K562 (cell line): ENCODE results near the gene TBCEL. TPM values are rescaled to one million over a fixed set of nuclear protein-coding genes. Genes with fewer than 3 reads are reported as not detected.

Experiments used
- ATAC-seq: fragments of 200-7000 bp; cut with Tn5 transposase; 3 replicates; pipeline ENCODE4 v1.9.1; 2020; ENCODE audit warnings: moderate library complexity
- BruUV-seq: library from RNA; stranded (reverse); fragments of 400-500 nt; replicated peaks from 2 replicates; lab custom pipeline; 2021; lab: Mats Ljungman, UMichigan
- CTCF ChIA-PET: fragments of 300-600 bp; formaldehyde crosslinking; extraction: SDS; loops from one replicate; lab custom pipeline; 2021; ENCODE audit warnings: low intra/inter-chr PET ratio; lab: Yijun Ruan, JAX
- POLR2A ChIA-PET: fragments of 300-600, 350-650 bp; sonication (Branson Sonifier 250); formaldehyde crosslinking; extraction: SDS; loops from one replicate; lab custom pipeline; 2021; ENCODE audit warnings: antibody characterized with exemption, inconsistent platforms; lab: Yijun Ruan, JAX
- DNase-seq, 4 experiments: peaks; one replicate each; pipeline versions ENCODE4 v3.0.0 to v3.0.0-alpha.2; 2011 to 2018; ENCODE audit warnings: low spot score in 3 of 4, mixed read lengths in 3 of 4; ENCODE audit errors: extremely low read depth in 1 of 4
- FAIRE-seq: peaks from 2 replicates; lab custom pipeline; 2011; peaks lifted over from hg19 to GRCh38; lab: Jason Lieb, UNC
- H2AFZ ChIP-seq: 2 replicates; pipeline ENCODE4 v1.6.0; 2011; ENCODE audit warnings: low read depth, low read length, control low read depth, inconsistent platforms
- H3K27ac ChIP-seq: fragments of 200-600 bp; 3 replicates; pipeline ENCODE4 v1.8.0; 2011; ENCODE audit warnings: low read depth, mild to moderate bottlenecking, control low read depth, inconsistent platforms, low read length, moderate library complexity, mixed read lengths; ENCODE audit errors: extremely low read depth
- H3K27me3 ChIP-seq, 2 experiments: fragments of 300-600 bp in 1 of 2; 2 replicates in 1 of 2; 3 replicates in 1 of 2; pipeline versions ENCODE4 v1.6.0 to v1.8.0; 2011; ENCODE audit warnings: inconsistent platforms in 2 of 2, low read length in 2 of 2, mild to moderate bottlenecking in 1 of 2, mixed read lengths in 1 of 2, moderate library complexity in 1 of 2; ENCODE audit not compliant: control insufficient read depth in 2 of 2, insufficient read depth in 2 of 2
- H3K36me3 ChIP-seq: fragments of 300-600 bp; 3 replicates; pipeline ENCODE4 v1.8.0; 2011; ENCODE audit warnings: mild to moderate bottlenecking, low read length, inconsistent platforms; ENCODE audit not compliant: control insufficient read depth, insufficient read depth
- H3K4me1 ChIP-seq, 2 experiments: fragments of 200-600 bp in 1 of 2; replicated peaks in 1 of 2; 2 replicates in 1 of 2; 3 replicates in 1 of 2; pipeline versions ENCODE4 v1.5.1 to v1.8.0; 2011; ENCODE audit warnings: inconsistent platforms in 2 of 2, low read length in 2 of 2, mild to moderate bottlenecking in 1 of 2, mixed read lengths in 1 of 2, moderate library complexity in 1 of 2; ENCODE audit not compliant: control insufficient read depth in 2 of 2, insufficient read depth in 2 of 2
- H3K4me2 ChIP-seq: 2 replicates; pipeline ENCODE4 v1.6.1; 2011; ENCODE audit warnings: low read length, control low read depth, inconsistent platforms, mixed read lengths; ENCODE audit not compliant: insufficient read depth
- H3K4me3 ChIP-seq: fragments of 200-600 bp; sonication (generic), shearing (Covaris generic); 2 replicates; pipeline ENCODE4 v1.5.1; 2016; ENCODE audit warnings: control low read depth, inconsistent platforms
- H3K79me2 ChIP-seq: fragments of 200-600 bp; 3 replicates; pipeline ENCODE4 v1.8.0; 2011; ENCODE audit warnings: low read length, inconsistent platforms; ENCODE audit not compliant: control insufficient read depth, insufficient read depth
- H3K9ac ChIP-seq, 2 experiments: 2 replicates each; pipeline versions ENCODE4 v1.6.0 to v1.6.1; 2011; ENCODE audit warnings: low read depth in 2 of 2, low read length in 2 of 2, control low read depth in 1 of 2, inconsistent platforms in 1 of 2, mild to moderate bottlenecking in 1 of 2, mixed read lengths in 1 of 2; ENCODE audit not compliant: insufficient read depth in 1 of 2
- H3K9me1 ChIP-seq: one replicate; pipeline ENCODE4 v1.6.0; 2011; ENCODE audit warnings: inconsistent platforms, mild to moderate bottlenecking, low read length, moderate library complexity; ENCODE audit not compliant: control insufficient read depth, insufficient read depth
- H3K9me3 ChIP-seq: replicated peaks from 2 replicates; pipeline ENCODE4 v1.5.1; 2011; ENCODE audit warnings: low read depth, low read length, inconsistent platforms; ENCODE audit not compliant: control insufficient read depth, insufficient read depth
- H4K20me1 ChIP-seq: replicated peaks from 2 replicates; pipeline ENCODE4 v1.6.1; 2011; ENCODE audit warnings: low read length, inconsistent platforms, mixed read lengths; ENCODE audit not compliant: control insufficient read depth, insufficient read depth
- CBX3 ChIP-seq, 2 experiments: IDR thresholded peaks; 1 replicate in 1 of 2; 2 replicates in 1 of 2; pipeline ENCODE4 v1.6.1; 2012; ENCODE audit warnings: inconsistent platforms in 2 of 2, low read length in 2 of 2, borderline replicate concordance in 1 of 2, control low read depth in 1 of 2
- GATA2 ChIP-seq: sonication (generic); formaldehyde crosslinking; IDR thresholded peaks from 2 replicates; pipeline ENCODE4 v1.4.0; 2020; ENCODE audit warnings: mild to moderate bottlenecking, missing genetic modification reagents
- HNRNPL ChIP-seq: fragments of 200-400 bp; formaldehyde crosslinking; IDR thresholded peaks from 2 replicates; pipeline ENCODE4 v1.6.1; 2017; ENCODE audit warnings: low read depth, mild to moderate bottlenecking, low read length
- PCBP2 ChIP-seq: fragments of 200-400 bp; formaldehyde crosslinking; IDR thresholded peaks from 2 replicates; pipeline ENCODE4 v1.6.1; 2018; ENCODE audit warnings: low read length, low read depth, mild to moderate bottlenecking, moderate library complexity; ENCODE audit not compliant: poor library complexity, severe bottlenecking
- PML ChIP-seq: IDR thresholded peaks from 2 replicates; pipeline ENCODE4 v1.6.1; 2012; ENCODE audit warnings: low read length, inconsistent platforms
- SMAD1 ChIP-seq: fragments of 150-350 bp; IDR thresholded peaks from 2 replicates; pipeline ENCODE4 v1.6.1; 2014; ENCODE audit warnings: low read length, low read depth; ENCODE audit not compliant: partially characterized antibody
- SMARCB1 ChIP-seq: IDR thresholded peaks from 2 replicates; pipeline ENCODE4 v1.6.1; 2011; ENCODE audit warnings: improper control_type of control experiment, low read depth; ENCODE audit not compliant: insufficient read length
- TCFL5 ChIP-seq: fragments of 250-450 bp; sonication (Bioruptor Pico); conservative IDR thresholded peaks from 2 replicates; pipeline ENCODE4 v1.6.1; 2021; ENCODE audit warnings: mild to moderate bottlenecking, moderate library complexity, matching md5 sums
- WGBS: fragments of 100-300 bp; shearing (Covaris generic); methylation state at CpG from one replicate; pipeline ENCODE4 v1.1.6; 2016; ENCODE audit warnings: low coverage, mixed read lengths; ENCODE audit not compliant: insufficient coverage; ENCODE audit errors: missing lambda C conversion rate; 5-methylcytosine and 5-hydroxymethylcytosine counted together
- in situ Hi-C: fragments of 300-500 bp; cut with MboI; formaldehyde crosslinking; loops from 4 replicates; pipeline ENCODE4 v1.15.0; 2018; ENCODE audit warnings: inconsistent platforms, mixed read lengths
- intact Hi-C: fragments of 100-400 bp; cut with micrococcal nuclease; formaldehyde crosslinking; loops from 2 replicates; pipeline ENCODE4 v1.14.2; 2022
- polyA plus RNA-seq, 8 experiments: library from polyadenylated mRNA; depleted of rRNA in 4 of 8; stranded (reverse) in 5 of 8; unstranded in 3 of 8; fragments of >200 nt; fragmentation: Nextera tagmentation in 2 of 8; fragmentation: Illumina TruSeq in 1 of 8; extraction: Ambion mirVana in 2 of 8; extraction: Trizol in 1 of 8; gene quantifications; 2 replicates each; pipeline versions ENCODE4 v1.2.1 to v1.2.3, GENCODE V29; 2011 to 2014; ENCODE audit warnings: inconsistent platforms in 1 of 8, missing spikeins in 1 of 8
- total RNA-seq, 7 experiments: library from RNA; depleted of rRNA in 6 of 7; stranded (reverse); fragments of >200 nt in 6 of 7; fragmentation: Illumina TruSeq in 2 of 7; extraction: Trizol in 2 of 7; gene quantifications; 2 replicates each; pipeline versions ENCODE4 v1.2.1 to v1.2.3, GENCODE V29; 2011 to 2021; ENCODE audit warnings: low replicate concordance in 1 of 7
- TF ChIP-seq, protein P1 (sequence below), 3 experiments: fragments of 200-800 bp in 1 of 3; sonication (Bioruptor generic) in 1 of 3; sonication (generic) in 1 of 3; formaldehyde crosslinking in 1 of 3; IDR thresholded peaks; 2 replicates each; pipeline versions ENCODE4 v1.6.1 to v1.8.0; 2016 to 2022; ENCODE audit warnings: mild to moderate bottlenecking in 2 of 3, missing compliant biosample characterization in 2 of 3, missing genetic modification characterization in 2 of 3, missing genetic modification reagents in 1 of 3
- TF ChIP-seq, protein P2 (sequence below): fragments of 250-450 bp; sonication (Bioruptor Pico); IDR thresholded peaks from 2 replicates; pipeline ENCODE4 v1.4.0; 2020; ENCODE audit warnings: mild to moderate bottlenecking, moderate library complexity, borderline replicate concordance
- TF ChIP-seq, protein P3 (sequence below): fragments of 250-450 bp; sonication (Bioruptor Pico); IDR thresholded peaks from 2 replicates; pipeline ENCODE4 v1.5.0; 2021
- TF ChIP-seq, protein P4 (sequence below): fragments of 450-650 bp; formaldehyde crosslinking; IDR thresholded peaks from 2 replicates; pipeline ENCODE4 v1.4.0; 2020; ENCODE audit warnings: mild to moderate bottlenecking, moderate library complexity

TBCEL gene
- total and polyA plus RNA-seq, 9 of the 15 experiments (the other 6 are each of a cell fraction or from before 2014, with no cell fraction given) = 0.39 to 2.3 (median 1.4) TPM

- TF ChIP-seq, protein P1, sequence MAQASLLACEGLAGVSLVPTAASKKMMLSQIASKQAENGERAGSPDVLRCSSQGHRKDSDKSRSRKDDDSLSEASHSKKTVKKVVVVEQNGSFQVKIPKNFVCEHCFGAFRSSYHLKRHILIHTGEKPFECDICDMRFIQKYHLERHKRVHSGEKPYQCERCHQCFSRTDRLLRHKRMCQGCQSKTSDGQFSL (CRISPR knock-in tag; IDR thresholded peaks at IDR 0.05) = no peak
- TF ChIP-seq, protein P1 (tag; IDR thresholded peaks at IDR 0.05) = no peak
- no peak for TF ChIP-seq GATA2
Observed at GRCh38 chr11:120991830-120992686, 31.8 kb upstream of the TBCEL start (continued).

- WGBS = 0% methylated on average over 1 of the region's 1 CpG
- no peak for TF ChIP-seq TCFL5 (CRISPR knock-in tag)
- TF ChIP-seq, protein P2, sequence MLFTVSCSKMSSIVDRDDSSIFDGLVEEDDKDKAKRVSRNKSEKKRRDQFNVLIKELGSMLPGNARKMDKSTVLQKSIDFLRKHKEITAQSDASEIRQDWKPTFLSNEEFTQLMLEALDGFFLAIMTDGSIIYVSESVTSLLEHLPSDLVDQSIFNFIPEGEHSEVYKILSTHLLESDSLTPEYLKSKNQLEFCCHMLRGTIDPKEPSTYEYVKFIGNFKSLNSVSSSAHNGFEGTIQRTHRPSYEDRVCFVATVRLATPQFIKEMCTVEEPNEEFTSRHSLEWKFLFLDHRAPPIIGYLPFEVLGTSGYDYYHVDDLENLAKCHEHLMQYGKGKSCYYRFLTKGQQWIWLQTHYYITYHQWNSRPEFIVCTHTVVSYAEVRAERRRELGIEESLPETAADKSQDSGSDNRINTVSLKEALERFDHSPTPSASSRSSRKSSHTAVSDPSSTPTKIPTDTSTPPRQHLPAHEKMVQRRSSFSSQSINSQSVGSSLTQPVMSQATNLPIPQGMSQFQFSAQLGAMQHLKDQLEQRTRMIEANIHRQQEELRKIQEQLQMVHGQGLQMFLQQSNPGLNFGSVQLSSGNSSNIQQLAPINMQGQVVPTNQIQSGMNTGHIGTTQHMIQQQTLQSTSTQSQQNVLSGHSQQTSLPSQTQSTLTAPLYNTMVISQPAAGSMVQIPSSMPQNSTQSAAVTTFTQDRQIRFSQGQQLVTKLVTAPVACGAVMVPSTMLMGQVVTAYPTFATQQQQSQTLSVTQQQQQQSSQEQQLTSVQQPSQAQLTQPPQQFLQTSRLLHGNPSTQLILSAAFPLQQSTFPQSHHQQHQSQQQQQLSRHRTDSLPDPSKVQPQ (CRISPR knock-in tag) = no peak
- no peak for TF ChIP-seq HNRNPL
- TF ChIP-seq PCBP2 = no peak
- no peak for TF ChIP-seq PML
- TF ChIP-seq, protein P3, sequence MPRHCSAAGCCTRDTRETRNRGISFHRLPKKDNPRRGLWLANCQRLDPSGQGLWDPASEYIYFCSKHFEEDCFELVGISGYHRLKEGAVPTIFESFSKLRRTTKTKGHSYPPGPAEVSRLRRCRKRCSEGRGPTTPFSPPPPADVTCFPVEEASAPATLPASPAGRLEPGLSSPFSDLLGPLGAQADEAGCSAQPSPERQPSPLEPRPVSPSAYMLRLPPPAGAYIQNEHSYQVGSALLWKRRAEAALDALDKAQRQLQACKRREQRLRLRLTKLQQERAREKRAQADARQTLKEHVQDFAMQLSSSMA (CRISPR knock-in tag) = no peak
- TF ChIP-seq SMARCB1 = no peak
- TF ChIP-seq, protein P4, sequence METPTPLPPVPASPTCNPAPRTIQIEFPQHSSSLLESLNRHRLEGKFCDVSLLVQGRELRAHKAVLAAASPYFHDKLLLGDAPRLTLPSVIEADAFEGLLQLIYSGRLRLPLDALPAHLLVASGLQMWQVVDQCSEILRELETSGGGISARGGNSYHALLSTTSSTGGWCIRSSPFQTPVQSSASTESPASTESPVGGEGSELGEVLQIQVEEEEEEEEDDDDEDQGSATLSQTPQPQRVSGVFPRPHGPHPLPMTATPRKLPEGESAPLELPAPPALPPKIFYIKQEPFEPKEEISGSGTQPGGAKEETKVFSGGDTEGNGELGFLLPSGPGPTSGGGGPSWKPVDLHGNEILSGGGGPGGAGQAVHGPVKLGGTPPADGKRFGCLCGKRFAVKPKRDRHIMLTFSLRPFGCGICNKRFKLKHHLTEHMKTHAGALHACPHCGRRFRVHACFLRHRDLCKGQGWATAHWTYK = no peak
- TF ChIP-seq CBX3 (IDR thresholded peaks at IDR 0.05; ENCODE audit: borderline replicate concordance in 1 of 2, low read length in 2 of 2) = no peak
- TF ChIP-seq SMAD1 = no peak
- POLR2A ChIA-PET = no interaction called here
- no TSS peak for BruUV-seq
- Histone ChIP-seq H3K79me2 (no peaks in the 10 kb centered on the region), H3K27ac (no peak overlapping the region), H3K4me2 (no peak overlapping the region), H3K9me1 (no peaks in the 10 kb centered on the region), H3K36me3 (no peaks in the 10 kb centered on the region), H3K4me1 (no peaks in the 10 kb centered on the region), H2AFZ (no peak overlapping the region), H3K9ac (no peak overlapping the region), H3K4me3 (no peak overlapping the region), H3K27me3 (peaks cover 4 to 10% of the 10 kb centered on the region in 2 experiments; a peak in 2 of 5 replicates), H4K20me1 (no peaks in the 10 kb centered on the region), H3K9me3 (no peaks in the 10 kb centered on the region)
- no peak for ATAC-seq
- CTCF ChIA-PET = no interaction called here
- no peak for FAIRE-seq
- intact Hi-C loops (no loop called here), in situ Hi-C loops (no loop called here)
- DNase-seq = no peak
Observed at GRCh38 chr11:120994091-120994859, 29.6 kb upstream of the TBCEL start.
